HepG2 (cell line): ENCODE measurements around the gene POLR3GL. TPM values are rescaled to one million over a fixed set of nuclear protein-coding genes. Genes with fewer than 3 reads are reported as not detected.

Source experiments
- ARID2 ChIP-seq: sonication (generic); formaldehyde crosslinking; IDR thresholded peaks from 2 replicates; pipeline ENCODE4 v1.8.1; 2022; ENCODE audit warnings: mild to moderate bottlenecking, missing genetic modification reagents, borderline replicate concordance
- ERF ChIP-seq: IDR thresholded peaks from 2 replicates; pipeline ENCODE4 v1.6.1; 2018; ENCODE audit warnings: missing biosample characterization, missing genetic modification reagents
- GABPB1 ChIP-seq: IDR thresholded peaks from 2 replicates; pipeline ENCODE4 v1.6.1; 2016; ENCODE audit warnings: mild to moderate bottlenecking, missing genetic modification reagents, moderate library complexity, missing compliant biosample characterization
- GATAD2A ChIP-seq: IDR thresholded peaks from 2 replicates; pipeline ENCODE4 v1.6.1; 2016
- KDM6A ChIP-seq: IDR thresholded peaks from 2 replicates; pipeline ENCODE4 v1.6.1; 2016; ENCODE audit warnings: low read depth
- MED1 ChIP-seq: sonication (generic); formaldehyde crosslinking; IDR thresholded peaks from 2 replicates; pipeline ENCODE4 v1.4.0; 2020; ENCODE audit warnings: missing genetic modification reagents
- MTF2 ChIP-seq: sonication (generic); formaldehyde crosslinking; IDR thresholded peaks from 2 replicates; pipeline ENCODE4 v1.5.0; 2020; ENCODE audit warnings: missing genetic modification reagents, borderline replicate concordance
- NFIB ChIP-seq: sonication (generic); formaldehyde crosslinking; IDR thresholded peaks from 2 replicates; pipeline ENCODE4 v1.9.0; 2021; ENCODE audit warnings: missing genetic modification reagents, mild to moderate bottlenecking, borderline replicate concordance
- PAF1 ChIP-seq: IDR thresholded peaks from 2 replicates; pipeline ENCODE4 v1.6.1; 2016; ENCODE audit warnings: missing genetic modification reagents, missing compliant biosample characterization
- TARDBP ChIP-seq: sonication (generic); formaldehyde crosslinking; IDR thresholded peaks from 2 replicates; pipeline ENCODE4 v1.8.0; 2022; ENCODE audit warnings: mild to moderate bottlenecking, missing genetic modification reagents
- ZC3H13 ChIP-seq: sonication (generic); formaldehyde crosslinking; IDR thresholded peaks from 2 replicates; pipeline ENCODE4 v1.8.1; 2023; ENCODE audit warnings: mild to moderate bottlenecking, missing genetic modification reagents, moderate library complexity
- ZNF138 ChIP-seq: sonication (generic); formaldehyde crosslinking; IDR thresholded peaks from 2 replicates; pipeline ENCODE4 v1.5.0; 2020; ENCODE audit warnings: mild to moderate bottlenecking, low read depth, missing genetic modification reagents
- polyA plus RNA-seq, 8 experiments: library from polyadenylated mRNA; depleted of rRNA in 3 of 8; stranded (reverse) in 7 of 8; unstranded in 1 of 8; fragments of >200 nt; fragmentation: Illumina TruSeq in 4 of 8; extraction: Trizol in 4 of 8; gene quantifications; 2 replicates each; pipeline versions ENCODE4 v1.2.1 to v1.2.3, GENCODE V29; 2011 to 2016; ENCODE audit warnings: low read depth in 4 of 8, missing spikeins in 1 of 8, mixed read lengths in 1 of 8; ENCODE audit not compliant: insufficient read depth in 1 of 8
- total RNA-seq, 5 experiments: library from RNA; depleted of rRNA; stranded (reverse); fragments of >200 nt; fragmentation: Illumina TruSeq; extraction: Trizol; gene quantifications; 2 replicates each; pipeline ENCODE4 v1.2.3, GENCODE V29; 2016; ENCODE audit warnings: low read depth in 1 of 5
- TF ChIP-seq, protein P1 (sequence below): sonication (generic); formaldehyde crosslinking; IDR thresholded peaks from 2 replicates; pipeline ENCODE4 v1.4.0; 2020; ENCODE audit warnings: mild to moderate bottlenecking, missing genetic modification reagents, borderline replicate concordance
- TF ChIP-seq, protein P2 (sequence below): IDR thresholded peaks from 2 replicates; pipeline ENCODE4 v1.6.1; 2016; ENCODE audit warnings: mild to moderate bottlenecking
- TF ChIP-seq, protein P3 (sequence below): fragments of 450-650 bp; IDR thresholded peaks from 2 replicates; pipeline ENCODE4 v1.6.1; 2017
- TF ChIP-seq, protein P4 (sequence below): sonication (generic); formaldehyde crosslinking; IDR thresholded peaks from 2 replicates; pipeline ENCODE4 v1.4.0; 2020; ENCODE audit warnings: missing genetic modification reagents
- TF ChIP-seq, protein P5 (sequence below): sonication (generic); formaldehyde crosslinking; IDR thresholded peaks from 2 replicates; pipeline ENCODE4 v1.4.0; 2020; ENCODE audit warnings: missing genetic modification reagents

POLR3GL gene
- total and polyA plus RNA-seq, 2 of the 13 experiments (the other 11 are each of a cell fraction or from before 2014, with no cell fraction given): 11.5 to 12.4 TPM

DNA sequence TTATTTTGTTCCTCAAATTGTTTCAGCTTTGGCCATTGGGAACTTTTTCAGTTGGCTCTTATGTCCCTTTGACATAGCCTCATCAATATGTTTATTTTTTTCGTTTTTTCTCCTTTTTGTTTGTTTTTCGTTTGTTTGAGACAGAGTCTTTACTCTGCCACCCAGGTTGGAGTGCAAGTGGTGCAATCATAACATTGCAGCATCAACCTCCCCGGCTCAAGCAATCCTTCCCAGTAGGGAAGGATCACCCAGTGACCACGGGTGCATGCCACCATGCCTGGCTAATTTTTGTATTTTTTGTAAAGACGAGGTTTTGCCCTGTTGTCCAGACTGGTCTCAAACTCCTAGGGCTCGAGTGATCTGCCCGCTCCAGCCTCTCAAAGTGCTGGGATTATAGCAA lies 8.1 kb downstream of the POLR3GL start (continued):
- TF ChIP-seq ARID2 (CRISPR knock-in tag) (no peak), GATAD2A (CRISPR knock-in tag) (peak; percentile 91), GABPB1 (CRISPR knock-in tag) (0 out of 2 replicates have a peak, but pooled peaks have one; percentile 31), ZC3H13 (CRISPR knock-in tag) (no peak), TARDBP (CRISPR knock-in tag) (no peak), ZNF138 (CRISPR knock-in tag) (no peak), ERF (CRISPR knock-in tag) (peak; percentile 24; the same call in 1 of the 2 replicates), MED1 (peak; percentile 40; the same call in 1 of the 2 replicates), PAF1 (no peak), MTF2 (CRISPR knock-in tag) (no peak), KDM6A (peak; percentile 36; the same call in 1 of the 2 replicates), NFIB (no peak)
- TF ChIP-seq, protein P1, sequence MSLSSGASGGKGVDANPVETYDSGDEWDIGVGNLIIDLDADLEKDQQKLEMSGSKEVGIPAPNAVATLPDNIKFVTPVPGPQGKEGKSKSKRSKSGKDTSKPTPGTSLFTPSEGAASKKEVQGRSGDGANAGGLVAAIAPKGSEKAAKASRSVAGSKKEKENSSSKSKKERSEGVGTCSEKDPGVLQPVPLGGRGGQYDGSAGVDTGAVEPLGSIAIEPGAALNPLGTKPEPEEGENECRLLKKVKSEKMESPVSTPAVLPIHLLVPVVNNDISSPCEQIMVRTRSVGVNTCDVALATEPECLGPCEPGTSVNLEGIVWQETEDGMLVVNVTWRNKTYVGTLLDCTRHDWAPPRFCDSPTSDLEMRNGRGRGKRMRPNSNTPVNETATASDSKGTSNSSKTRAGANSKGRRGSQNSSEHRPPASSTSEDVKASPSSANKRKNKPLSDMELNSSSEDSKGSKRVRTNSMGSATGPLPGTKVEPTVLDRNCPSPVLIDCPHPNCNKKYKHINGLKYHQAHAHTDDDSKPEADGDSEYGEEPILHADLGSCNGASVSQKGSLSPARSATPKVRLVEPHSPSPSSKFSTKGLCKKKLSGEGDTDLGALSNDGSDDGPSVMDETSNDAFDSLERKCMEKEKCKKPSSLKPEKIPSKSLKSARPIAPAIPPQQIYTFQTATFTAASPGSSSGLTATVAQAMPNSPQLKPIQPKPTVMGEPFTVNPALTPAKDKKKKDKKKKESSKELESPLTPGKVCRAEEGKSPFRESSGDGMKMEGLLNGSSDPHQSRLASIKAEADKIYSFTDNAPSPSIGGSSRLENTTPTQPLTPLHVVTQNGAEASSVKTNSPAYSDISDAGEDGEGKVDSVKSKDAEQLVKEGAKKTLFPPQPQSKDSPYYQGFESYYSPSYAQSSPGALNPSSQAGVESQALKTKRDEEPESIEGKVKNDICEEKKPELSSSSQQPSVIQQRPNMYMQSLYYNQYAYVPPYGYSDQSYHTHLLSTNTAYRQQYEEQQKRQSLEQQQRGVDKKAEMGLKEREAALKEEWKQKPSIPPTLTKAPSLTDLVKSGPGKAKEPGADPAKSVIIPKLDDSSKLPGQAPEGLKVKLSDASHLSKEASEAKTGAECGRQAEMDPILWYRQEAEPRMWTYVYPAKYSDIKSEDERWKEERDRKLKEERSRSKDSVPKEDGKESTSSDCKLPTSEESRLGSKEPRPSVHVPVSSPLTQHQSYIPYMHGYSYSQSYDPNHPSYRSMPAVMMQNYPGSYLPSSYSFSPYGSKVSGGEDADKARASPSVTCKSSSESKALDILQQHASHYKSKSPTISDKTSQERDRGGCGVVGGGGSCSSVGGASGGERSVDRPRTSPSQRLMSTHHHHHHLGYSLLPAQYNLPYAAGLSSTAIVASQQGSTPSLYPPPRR (CRISPR knock-in tag): peak; percentile 52; the same call in 1 of the 2 replicates
- TF ChIP-seq, protein P2, sequence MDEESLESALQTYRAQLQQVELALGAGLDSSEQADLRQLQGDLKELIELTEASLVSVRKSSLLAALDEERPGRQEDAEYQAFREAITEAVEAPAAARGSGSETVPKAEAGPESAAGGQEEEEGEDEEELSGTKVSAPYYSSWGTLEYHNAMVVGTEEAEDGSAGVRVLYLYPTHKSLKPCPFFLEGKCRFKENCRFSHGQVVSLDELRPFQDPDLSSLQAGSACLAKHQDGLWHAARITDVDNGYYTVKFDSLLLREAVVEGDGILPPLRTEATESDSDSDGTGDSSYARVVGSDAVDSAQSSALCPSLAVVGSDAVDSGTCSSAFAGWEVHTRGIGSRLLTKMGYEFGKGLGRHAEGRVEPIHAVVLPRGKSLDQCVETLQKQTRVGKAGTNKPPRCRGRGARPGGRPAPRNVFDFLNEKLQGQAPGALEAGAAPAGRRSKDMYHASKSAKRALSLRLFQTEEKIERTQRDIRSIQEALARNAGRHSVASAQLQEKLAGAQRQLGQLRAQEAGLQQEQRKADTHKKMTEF (CRISPR knock-in tag): peak; percentile 38; the same call in 1 of the 2 replicates
- TF ChIP-seq, protein P3, sequence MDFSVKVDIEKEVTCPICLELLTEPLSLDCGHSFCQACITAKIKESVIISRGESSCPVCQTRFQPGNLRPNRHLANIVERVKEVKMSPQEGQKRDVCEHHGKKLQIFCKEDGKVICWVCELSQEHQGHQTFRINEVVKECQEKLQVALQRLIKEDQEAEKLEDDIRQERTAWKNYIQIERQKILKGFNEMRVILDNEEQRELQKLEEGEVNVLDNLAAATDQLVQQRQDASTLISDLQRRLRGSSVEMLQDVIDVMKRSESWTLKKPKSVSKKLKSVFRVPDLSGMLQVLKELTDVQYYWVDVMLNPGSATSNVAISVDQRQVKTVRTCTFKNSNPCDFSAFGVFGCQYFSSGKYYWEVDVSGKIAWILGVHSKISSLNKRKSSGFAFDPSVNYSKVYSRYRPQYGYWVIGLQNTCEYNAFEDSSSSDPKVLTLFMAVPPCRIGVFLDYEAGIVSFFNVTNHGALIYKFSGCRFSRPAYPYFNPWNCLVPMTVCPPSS: no peak
- TF ChIP-seq, protein P4, sequence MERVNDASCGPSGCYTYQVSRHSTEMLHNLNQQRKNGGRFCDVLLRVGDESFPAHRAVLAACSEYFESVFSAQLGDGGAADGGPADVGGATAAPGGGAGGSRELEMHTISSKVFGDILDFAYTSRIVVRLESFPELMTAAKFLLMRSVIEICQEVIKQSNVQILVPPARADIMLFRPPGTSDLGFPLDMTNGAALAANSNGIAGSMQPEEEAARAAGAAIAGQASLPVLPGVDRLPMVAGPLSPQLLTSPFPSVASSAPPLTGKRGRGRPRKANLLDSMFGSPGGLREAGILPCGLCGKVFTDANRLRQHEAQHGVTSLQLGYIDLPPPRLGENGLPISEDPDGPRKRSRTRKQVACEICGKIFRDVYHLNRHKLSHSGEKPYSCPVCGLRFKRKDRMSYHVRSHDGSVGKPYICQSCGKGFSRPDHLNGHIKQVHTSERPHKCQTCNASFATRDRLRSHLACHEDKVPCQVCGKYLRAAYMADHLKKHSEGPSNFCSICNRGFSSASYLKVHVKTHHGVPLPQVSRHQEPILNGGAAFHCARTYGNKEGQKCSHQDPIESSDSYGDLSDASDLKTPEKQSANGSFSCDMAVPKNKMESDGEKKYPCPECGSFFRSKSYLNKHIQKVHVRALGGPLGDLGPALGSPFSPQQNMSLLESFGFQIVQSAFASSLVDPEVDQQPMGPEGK (CRISPR knock-in tag): peak; percentile 45; the same call in 1 of the 2 replicates
- TF ChIP-seq, protein P5, sequence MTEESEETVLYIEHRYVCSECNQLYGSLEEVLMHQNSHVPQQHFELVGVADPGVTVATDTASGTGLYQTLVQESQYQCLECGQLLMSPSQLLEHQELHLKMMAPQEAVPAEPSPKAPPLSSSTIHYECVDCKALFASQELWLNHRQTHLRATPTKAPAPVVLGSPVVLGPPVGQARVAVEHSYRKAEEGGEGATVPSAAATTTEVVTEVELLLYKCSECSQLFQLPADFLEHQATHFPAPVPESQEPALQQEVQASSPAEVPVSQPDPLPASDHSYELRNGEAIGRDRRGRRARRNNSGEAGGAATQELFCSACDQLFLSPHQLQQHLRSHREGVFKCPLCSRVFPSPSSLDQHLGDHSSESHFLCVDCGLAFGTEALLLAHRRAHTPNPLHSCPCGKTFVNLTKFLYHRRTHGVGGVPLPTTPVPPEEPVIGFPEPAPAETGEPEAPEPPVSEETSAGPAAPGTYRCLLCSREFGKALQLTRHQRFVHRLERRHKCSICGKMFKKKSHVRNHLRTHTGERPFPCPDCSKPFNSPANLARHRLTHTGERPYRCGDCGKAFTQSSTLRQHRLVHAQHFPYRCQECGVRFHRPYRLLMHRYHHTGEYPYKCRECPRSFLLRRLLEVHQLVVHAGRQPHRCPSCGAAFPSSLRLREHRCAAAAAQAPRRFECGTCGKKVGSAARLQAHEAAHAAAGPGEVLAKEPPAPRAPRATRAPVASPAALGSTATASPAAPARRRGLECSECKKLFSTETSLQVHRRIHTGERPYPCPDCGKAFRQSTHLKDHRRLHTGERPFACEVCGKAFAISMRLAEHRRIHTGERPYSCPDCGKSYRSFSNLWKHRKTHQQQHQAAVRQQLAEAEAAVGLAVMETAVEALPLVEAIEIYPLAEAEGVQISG (CRISPR knock-in tag): peak; percentile 44; the same call in 1 of the 2 replicates
